HG02852 (cell line): ENCODE measurements around the gene FADS2.
A peak's percentile ranks its signal among the peaks of the same experiment; 100 is the strongest.
"Not testable (repeated sequence)": the region's sequence is repeated elsewhere in the genome, so short reads cannot be mapped to it uniquely, and the experiment has no call there.

Experiments
- ATAC-seq: cut with Tn5 transposase; IDR thresholded peaks from one replicate; pipeline ENCODE4 v1.9.1; 2021; ENCODE audit warnings: mild to moderate bottlenecking, moderate library complexity; ENCODE audit not compliant: unreplicated experiment

The FADS2 gene

GRCh38 chr11:61866231-61866957 is 38.3 kb downstream of the FADS2 start:
- ATAC-seq, result no peak

- ATAC-seq, result no peak
These were observed 38.9 kb downstream of the FADS2 start for GRCh38 chr11:61866958-61867343.

GRCh38 chr11:61868571-61869428 is 40.7 kb downstream of the FADS2 start:
- no peak for ATAC-seq

GRCh38 chr11:61869429-61869707 is 41.3 kb downstream of the FADS2 start:
- no peak for ATAC-seq

- no peak for ATAC-seq
These were observed 41.8 kb downstream of the FADS2 start for GRCh38 chr11:61869708-61870451.

- ATAC-seq, result no peak
These were observed 42.5 kb downstream of the FADS2 start for GRCh38 chr11:61870541-61871031.

GRCh38 chr11:61871158-61871597 is 43.1 kb downstream of the FADS2 start:
- peak; percentile 73 for ATAC-seq

GRCh38 chr11:61872935-61873565 is 45.0 kb downstream of the FADS2 start:
- ATAC-seq, result no peak

- no peak for ATAC-seq
These were observed 45.7 kb downstream of the FADS2 start for GRCh38 chr11:61873588-61874376.

- no peak for ATAC-seq
These were observed 46.3 kb downstream of the FADS2 start for GRCh38 chr11:61874377-61874809.

GRCh38 chr11:61874853-61875252 is 46.8 kb downstream of the FADS2 start:
- ATAC-seq, result no peak

- no peak for ATAC-seq
These were observed 47.6 kb downstream of the FADS2 start for GRCh38 chr11:61875698-61876097.

GRCh38 chr11:61879152-61879551 is 51.1 kb downstream of the FADS2 start:
- no peak for ATAC-seq

GRCh38 chr11:61880031-61880430 is 51.9 kb downstream of the FADS2 start:
- no peak for ATAC-seq

GRCh38 chr11:61880454-61880853 is 52.4 kb downstream of the FADS2 start:
- ATAC-seq, result no peak

- ATAC-seq, result no peak
These were observed 53.3 kb downstream of the FADS2 start for GRCh38 chr11:61881397-61881796.

GRCh38 chr11:61882267-61882666 is 54.2 kb downstream of the FADS2 start:
- not testable (repeated sequence) for ATAC-seq

- ATAC-seq, result no peak
These were observed 54.8 kb downstream of the FADS2 start for GRCh38 chr11:61882879-61883278.

- no peak for ATAC-seq
These were observed 55.2 kb downstream of the FADS2 start for GRCh38 chr11:61883327-61883726.

GRCh38 chr11:61883947-61884346 is 55.8 kb downstream of the FADS2 start:
- no peak for ATAC-seq
